ENCODE results near the gene TRPV5.

TRPV5 gene

DNA sequence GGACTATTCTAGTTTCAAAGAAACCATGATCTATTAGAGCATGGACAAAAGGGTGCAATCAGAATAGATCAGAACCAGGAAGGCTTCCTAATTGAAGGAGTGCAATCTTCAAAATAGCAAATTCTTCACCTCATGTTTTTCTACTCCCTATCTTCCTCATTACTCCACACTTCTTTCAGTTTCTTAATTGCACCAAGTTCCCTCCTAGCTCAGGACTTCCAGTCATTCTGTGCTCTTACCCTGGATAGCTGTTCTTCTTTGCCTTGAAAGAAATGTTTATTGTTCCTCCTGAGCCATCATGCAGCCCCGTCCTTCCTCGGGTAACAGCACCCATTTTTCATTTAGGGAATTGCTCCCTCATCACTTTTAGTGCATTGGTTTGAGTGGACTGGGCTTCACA lies 23.1 kb downstream of the TRPV5 start:
- H3K4me3 ChIP-seq (ENCODE audit: low read depth, low read length) = no peak overlapping the region
- TF ChIP-seq, protein P1, sequence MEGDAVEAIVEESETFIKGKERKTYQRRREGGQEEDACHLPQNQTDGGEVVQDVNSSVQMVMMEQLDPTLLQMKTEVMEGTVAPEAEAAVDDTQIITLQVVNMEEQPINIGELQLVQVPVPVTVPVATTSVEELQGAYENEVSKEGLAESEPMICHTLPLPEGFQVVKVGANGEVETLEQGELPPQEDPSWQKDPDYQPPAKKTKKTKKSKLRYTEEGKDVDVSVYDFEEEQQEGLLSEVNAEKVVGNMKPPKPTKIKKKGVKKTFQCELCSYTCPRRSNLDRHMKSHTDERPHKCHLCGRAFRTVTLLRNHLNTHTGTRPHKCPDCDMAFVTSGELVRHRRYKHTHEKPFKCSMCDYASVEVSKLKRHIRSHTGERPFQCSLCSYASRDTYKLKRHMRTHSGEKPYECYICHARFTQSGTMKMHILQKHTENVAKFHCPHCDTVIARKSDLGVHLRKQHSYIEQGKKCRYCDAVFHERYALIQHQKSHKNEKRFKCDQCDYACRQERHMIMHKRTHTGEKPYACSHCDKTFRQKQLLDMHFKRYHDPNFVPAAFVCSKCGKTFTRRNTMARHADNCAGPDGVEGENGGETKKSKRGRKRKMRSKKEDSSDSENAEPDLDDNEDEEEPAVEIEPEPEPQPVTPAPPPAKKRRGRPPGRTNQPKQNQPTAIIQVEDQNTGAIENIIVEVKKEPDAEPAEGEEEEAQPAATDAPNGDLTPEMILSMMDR (IDR thresholded peaks at IDR 0.05; ENCODE audit: low read depth, low read length) = no peak

DNA sequence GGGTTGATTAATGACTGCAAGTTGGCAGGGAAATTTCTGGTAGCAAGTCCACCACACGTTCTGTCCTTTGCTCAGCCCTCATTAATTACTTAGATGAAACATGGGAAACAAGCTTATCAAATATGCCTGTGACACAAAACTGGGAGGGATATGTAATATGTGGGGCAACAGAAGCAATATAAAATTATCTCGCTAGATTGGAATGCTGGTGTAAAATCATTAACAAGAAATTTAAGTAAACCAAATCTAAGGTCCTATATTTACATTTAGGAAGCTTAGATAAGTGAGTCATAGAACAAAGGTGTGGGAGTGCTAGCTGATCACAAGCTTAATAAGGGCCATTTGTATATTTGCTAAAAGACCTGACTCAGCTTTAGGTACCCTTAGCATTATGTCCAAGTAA lies 23.5 kb downstream of the TRPV5 start:
- TF ChIP-seq, protein P1 (IDR thresholded peaks at IDR 0.05; ENCODE audit: low read depth, low read length) = no peak
- no peak overlapping the region for H3K4me3 ChIP-seq (ENCODE audit: low read depth, low read length)

DNA sequence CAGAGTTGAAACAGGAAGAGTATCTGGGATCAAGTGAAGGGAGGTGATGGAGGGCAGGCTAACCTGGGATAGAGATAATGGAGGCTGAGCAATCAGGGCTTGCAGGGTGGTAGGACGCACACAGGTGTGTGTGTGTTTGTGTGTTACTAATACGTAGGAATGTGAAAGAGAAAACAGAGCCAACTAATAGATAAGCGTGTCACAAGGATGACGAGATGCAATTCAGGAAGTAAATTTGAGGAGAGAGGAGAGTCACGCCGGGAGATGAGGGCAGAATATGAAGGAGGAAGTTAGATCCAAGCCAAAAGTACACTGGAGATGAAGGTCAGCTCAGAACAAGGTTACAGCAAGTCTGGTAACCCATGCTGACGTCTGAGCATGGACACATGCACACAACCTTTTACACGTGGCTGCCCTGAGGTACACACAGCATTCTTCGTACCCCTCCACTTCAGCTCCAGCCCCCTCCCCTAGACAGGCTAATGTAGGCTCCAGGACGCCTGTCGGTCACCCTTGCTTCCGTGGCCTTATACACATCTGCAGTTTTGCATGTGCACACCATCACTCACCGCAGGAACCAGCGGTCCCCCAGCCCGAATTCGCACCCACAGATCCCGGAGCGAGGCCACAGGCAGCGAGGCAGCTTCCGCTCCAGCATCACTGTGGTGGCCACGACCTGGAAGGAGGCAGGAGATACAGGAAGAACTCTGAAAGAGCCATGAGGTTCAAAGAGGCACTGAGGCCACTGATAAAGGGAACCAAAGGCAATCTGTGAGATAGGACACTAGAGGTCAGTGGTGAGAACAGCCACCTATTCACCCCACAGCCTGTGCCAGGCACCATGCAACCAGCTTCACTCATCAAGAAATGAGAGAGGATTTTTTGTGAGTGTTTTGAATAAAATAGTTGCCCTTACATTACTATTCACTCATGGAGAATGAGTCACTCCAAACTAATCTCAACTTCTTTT lies 24.3 kb downstream of the TRPV5 start:
- TF ChIP-seq, protein P1 (IDR thresholded peaks at IDR 0.05; ENCODE audit: low read depth, low read length) = no peak
- H3K4me3 ChIP-seq (ENCODE audit: low read depth, low read length) = no peak overlapping the region

DNA sequence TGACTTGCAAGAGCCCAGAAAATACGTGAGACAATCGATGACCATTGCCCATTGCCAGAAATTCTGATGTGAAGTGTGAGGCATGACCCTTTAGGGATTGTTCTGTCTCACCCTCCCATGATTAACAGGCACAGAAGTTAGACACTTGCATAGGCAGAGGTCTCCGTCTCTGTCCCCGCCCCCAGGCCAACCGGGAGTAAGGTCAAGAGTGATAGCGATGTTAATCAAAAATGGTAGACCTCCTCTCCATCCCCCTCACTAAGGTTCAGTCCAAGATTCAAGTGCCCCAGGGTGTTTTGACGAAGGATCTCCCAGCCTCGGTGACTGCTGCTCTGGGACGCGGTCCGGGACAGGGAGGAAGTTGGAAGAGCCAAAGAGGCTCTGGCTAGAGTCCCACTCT lies 25.3 kb downstream of the TRPV5 start:
- H3K4me3 ChIP-seq (ENCODE audit: low read depth, low read length) = no peak overlapping the region
- TF ChIP-seq, protein P1 (IDR thresholded peaks at IDR 0.05; ENCODE audit: low read depth, low read length) = no peak

DNA sequence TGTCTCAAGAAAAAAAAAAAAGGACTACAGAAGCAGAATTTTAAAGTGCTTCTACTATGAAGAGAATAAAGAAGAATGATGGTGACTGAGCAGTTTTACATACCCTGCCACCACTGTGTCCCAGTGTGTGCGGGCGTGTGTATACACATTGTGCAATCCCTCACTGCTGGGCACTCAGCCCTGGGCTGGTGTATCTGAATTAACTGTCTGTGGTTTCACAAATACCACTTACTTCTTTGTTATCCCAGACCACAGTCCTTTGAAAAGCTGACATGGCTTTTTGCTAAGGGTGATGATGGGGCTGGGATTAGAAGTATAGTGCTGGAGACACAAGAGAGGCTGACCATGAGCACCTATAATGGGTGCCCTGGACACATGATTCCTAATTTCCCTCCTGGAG lies 26.9 kb downstream of the TRPV5 start:
- TF ChIP-seq, protein P1 (IDR thresholded peaks at IDR 0.05; ENCODE audit: low read depth, low read length) = no peak
- no peak overlapping the region for H3K4me3 ChIP-seq (ENCODE audit: low read depth, low read length)

DNA sequence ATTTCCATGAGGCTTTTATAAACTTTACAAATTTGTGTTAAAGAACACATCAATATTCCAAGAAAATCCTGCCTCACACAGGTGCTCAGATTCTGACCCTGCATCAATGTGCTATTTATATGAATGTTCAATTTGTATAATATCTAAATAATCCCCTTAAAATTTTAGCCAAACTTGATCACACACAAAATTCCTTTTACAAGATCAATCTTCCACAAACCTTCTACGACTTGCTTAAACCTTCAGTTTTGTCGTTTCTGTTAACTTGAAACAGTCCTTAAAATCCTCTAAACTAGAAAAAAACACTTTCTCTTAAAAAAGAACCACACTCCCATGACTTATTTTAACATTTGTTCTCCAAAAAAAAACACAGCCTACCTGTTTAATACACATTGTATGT lies 27.8 kb downstream of the TRPV5 start:
- no peak overlapping the region for H3K4me3 ChIP-seq (ENCODE audit: low read depth, low read length)
- TF ChIP-seq, protein P1 (IDR thresholded peaks at IDR 0.05; ENCODE audit: low read depth, low read length) = no peak

DNA sequence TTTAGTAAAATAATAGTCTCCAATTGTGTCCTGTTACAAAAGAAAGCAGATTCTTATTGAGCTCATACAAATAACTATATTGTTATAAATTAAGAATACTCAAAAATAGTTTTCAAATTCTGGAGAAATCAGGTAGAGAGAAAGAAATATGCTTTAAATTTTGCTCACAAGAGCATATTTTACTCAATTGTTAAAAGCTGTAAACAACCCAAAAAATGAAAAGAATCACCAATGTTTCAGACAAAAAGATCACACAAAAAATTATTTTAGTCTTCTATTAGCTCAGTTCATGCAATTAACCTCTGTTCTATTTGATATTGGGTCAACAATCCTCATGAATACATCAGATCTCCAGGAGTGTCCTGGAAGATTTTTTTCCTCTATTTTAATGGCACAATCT lies 29.4 kb downstream of the TRPV5 start:
- no peak overlapping the region for H3K4me3 ChIP-seq (ENCODE audit: low read depth, low read length)
- TF ChIP-seq, protein P1 (IDR thresholded peaks at IDR 0.05; ENCODE audit: low read depth, low read length) = no peak

Data from WI38 (cell line).